GM10248 (cell line): ENCODE data around the gene NPAS2.
A peak's percentile ranks its signal among the peaks of the same experiment; 100 is the strongest.

Experiments used
- CTCF ChIA-PET: fragments of 300-600 bp; sonication (Branson Sonifier 250); formaldehyde crosslinking; extraction: SDS; loops from one replicate; lab custom pipeline; 2021; ENCODE audit warnings: antibody characterized with exemption; lab: Yijun Ruan, JAX
- POLR2A ChIA-PET: fragments of 350-650 bp; sonication (Branson Sonifier 250); formaldehyde crosslinking; extraction: SDS; loops from one replicate; lab custom pipeline; 2020; ENCODE audit warnings: antibody characterized with exemption; lab: Yijun Ruan, JAX
- DNase-seq: peaks from one replicate; pipeline ENCODE4 v3.0.0; 2012; ENCODE audit errors: extremely low spot score
- CTCF ChIP-seq: IDR thresholded peaks from 2 replicates; pipeline ENCODE4 v1.5.1; 2012; ENCODE audit warnings: mild to moderate bottlenecking, low read depth; ENCODE audit errors: extremely low read depth, missing control alignments, control extremely low read depth

The NPAS2 gene

GRCh38 chr2:101027852-101028251 lies 207.9 kb downstream of the NPAS2 start:
- DNase-seq: no peak
- no peak for TF ChIP-seq CTCF
- ChIA-PET POLR2A (interaction anchor here (1.1 kb wide), 1 partner anchor 26 kb away, joined by 3 read pairs; the partner anchor contains the start of gene RPL31), CTCF (interaction anchor here (1.3 to 3.0 kb wide), 5 partner anchors 9 to 125 kb away, joined by 4 to 23 read pairs (median 7); no protein-coding TSS in a partner anchor)

GRCh38 chr2:101030866-101031554 lies 211.1 kb downstream of the NPAS2 start:
- TF ChIP-seq CTCF: no peak
- ChIA-PET POLR2A (no interaction called here), CTCF (interaction anchor here (1.1 to 4.0 kb wide), 2 partner anchors 19 to 122 kb away, joined by 8 to 18 read pairs; no protein-coding TSS in a partner anchor)
- no peak for DNase-seq

- CTCF ChIA-PET: interaction anchor here (1.3 to 4.0 kb wide), 2 partner anchors 13 to 121 kb away, joined by 3 to 18 read pairs; no protein-coding TSS in a partner anchor
- POLR2A ChIA-PET: interaction anchor here (0.9 kb wide), 1 partner anchor 30 kb away, joined by 3 read pairs; the partner anchor contains the start of gene RPL31
- TF ChIP-seq CTCF: no peak
- DNase-seq: no peak
Measured at GRCh38 chr2:101032084-101032776, 212.3 kb downstream of the NPAS2 start.

GRCh38 chr2:101036562-101036961 lies 216.6 kb downstream of the NPAS2 start:
- ChIA-PET CTCF (interaction anchor here (0.7 to 4.3 kb wide), 23 partner anchors 9 to 270 kb away, joined by 3 to 60 read pairs (median 5); partner anchors contain the start of gene TBC1D8), POLR2A (no interaction called here)
- peak; percentile 48 for TF ChIP-seq CTCF
- DNase-seq: peak; percentile 51

GRCh38 chr2:101037161-101037755 lies 217.3 kb downstream of the NPAS2 start:
- ChIA-PET CTCF (interaction anchor here (0.7 to 4.3 kb wide), 21 partner anchors 10 to 269 kb away, joined by 3 to 60 read pairs (median 4); partner anchors contain the start of gene TBC1D8), POLR2A (no interaction called here)
- DNase-seq: no peak
- TF ChIP-seq CTCF: no peak
